Keratinocyte (primary cell): ENCODE data around the gene ONECUT1. TPM values are rescaled to one million over a fixed set of nuclear protein-coding genes. Genes with fewer than 3 reads are reported as not detected.

Experiments used
- DNase-seq: peaks from one replicate; pipeline ENCODE4 v3.0.0-alpha.2; 2011; ENCODE audit warnings: low read depth, missing footprints, low spot score
- FAIRE-seq: peaks from 2 replicates; lab custom pipeline; 2011; peaks lifted over from hg19 to GRCh38; lab: Jason Lieb, UNC
- H2AFZ ChIP-seq: 2 replicates; pipeline ENCODE4 v1.6.0; 2012; ENCODE audit warnings: low read length, control low read depth, inconsistent platforms; ENCODE audit not compliant: control insufficient read depth
- H3K27ac ChIP-seq: 2 replicates; pipeline ENCODE4 v1.5.1; 2011; ENCODE audit warnings: low read length; ENCODE audit not compliant: control insufficient read depth, insufficient read depth
- H3K27me3 ChIP-seq: 3 replicates; pipeline ENCODE4 v1.6.0; 2011; ENCODE audit warnings: low read length; ENCODE audit not compliant: control insufficient read depth, insufficient read depth; ENCODE audit errors: extremely low read depth
- H3K36me3 ChIP-seq, 2 experiments: 2 replicates in 1 of 2; 3 replicates in 1 of 2; pipeline ENCODE4 v1.5.1; 2011; ENCODE audit warnings: low read length in 2 of 2, mild to moderate bottlenecking in 1 of 2; ENCODE audit not compliant: control insufficient read depth in 2 of 2, insufficient read depth in 2 of 2; ENCODE audit errors: extremely low read depth in 1 of 2
- H3K4me1 ChIP-seq: 3 replicates; pipeline ENCODE4 v1.5.1; 2011; ENCODE audit warnings: low read length; ENCODE audit not compliant: control insufficient read depth, insufficient read depth; ENCODE audit errors: extremely low read depth
- H3K4me2 ChIP-seq: 3 replicates; pipeline ENCODE4 v1.6.0; 2011; ENCODE audit warnings: low read depth, low read length; ENCODE audit not compliant: control insufficient read depth, insufficient read depth; ENCODE audit errors: extremely low read depth
- H3K4me3 ChIP-seq, 3 experiments: fragments of 200-600 bp in 1 of 3; sonication (generic) in 1 of 3; 2 replicates in 2 of 3; 3 replicates in 1 of 3; pipeline ENCODE4 v1.5.1; 2011 to 2016; ENCODE audit warnings: low read length in 3 of 3, mild to moderate bottlenecking in 3 of 3, control low read depth in 2 of 3, inconsistent platforms in 1 of 3, low read depth in 1 of 3, mixed read lengths in 1 of 3, mixed run types in 1 of 3, moderate library complexity in 1 of 3; ENCODE audit not compliant: control insufficient read depth in 2 of 3, insufficient read depth in 2 of 3; ENCODE audit errors: extremely low read depth in 1 of 3
- H3K79me2 ChIP-seq: 2 replicates; pipeline ENCODE4 v1.6.0; 2012; ENCODE audit warnings: low read length; ENCODE audit not compliant: control insufficient read depth, insufficient read depth
- H3K9ac ChIP-seq: 3 replicates; pipeline ENCODE4 v1.6.0; 2011; ENCODE audit warnings: low read length; ENCODE audit not compliant: control insufficient read depth, insufficient read depth; ENCODE audit errors: extremely low read depth
- H3K9me1 ChIP-seq: 3 replicates; pipeline ENCODE4 v1.6.0; 2011; ENCODE audit warnings: low read length; ENCODE audit not compliant: control insufficient read depth, insufficient read depth; ENCODE audit errors: extremely low read depth
- H3K9me3 ChIP-seq: 2 replicates; pipeline ENCODE4 v1.5.1; 2012; ENCODE audit warnings: low read depth, low read length; ENCODE audit not compliant: control insufficient read depth
- H4K20me1 ChIP-seq: 3 replicates; pipeline ENCODE4 v1.6.0; 2011; ENCODE audit warnings: low read length; ENCODE audit not compliant: control insufficient read depth, insufficient read depth; ENCODE audit errors: extremely low read depth
- CTCF ChIP-seq, 3 experiments: IDR thresholded peaks in 1 of 3; conservative IDR thresholded peaks in 1 of 3; optimal IDR thresholded peaks in 1 of 3; 2 replicates in 2 of 3; 3 replicates in 1 of 3; pipeline versions ENCODE3 to v1.5.1; 2011; ENCODE audit warnings: low read length in 3 of 3, mild to moderate bottlenecking in 3 of 3, moderate library complexity in 2 of 3, control low read depth in 1 of 3, inconsistent platforms in 1 of 3; ENCODE audit not compliant: insufficient read depth in 2 of 3; ENCODE audit errors: extremely low read depth in 1 of 3
- EZH2 ChIP-seq: IDR thresholded peaks from one replicate; pipeline ENCODE4 v1.6.1; 2012; ENCODE audit warnings: inconsistent platforms, mild to moderate bottlenecking, low read length, moderate library complexity
- dilution Hi-C: fragments of 300-500 bp; cut with MboI; formaldehyde crosslinking; loops from one replicate; pipeline ENCODE4 v1.7.0; 2020; ENCODE audit warnings: low sequenced_read_pairs; ENCODE audit not compliant: extremely low pct_ligation_motif_present
- polyA plus RNA-seq, 5 experiments: library from polyadenylated mRNA; depleted of rRNA in 3 of 5; stranded (reverse) in 3 of 5; stranded (forward) in 1 of 5; unstranded in 1 of 5; fragments of >200 nt; gene quantifications; 1 replicate in 1 of 5; 2 replicates in 3 of 5; 3 replicates in 1 of 5; pipeline versions ENCODE4 v1.2.1 to v1.2.3, GENCODE V29; 2011 to 2012; ENCODE audit warnings: missing spikeins in 2 of 5, low read depth in 1 of 5, low replicate concordance in 1 of 5

The ONECUT1 gene
- polyA plus RNA-seq, 1 donor (not counting 4 experiments of a cell fraction or from before 2014, with no cell fraction given), result not detected

DNA sequence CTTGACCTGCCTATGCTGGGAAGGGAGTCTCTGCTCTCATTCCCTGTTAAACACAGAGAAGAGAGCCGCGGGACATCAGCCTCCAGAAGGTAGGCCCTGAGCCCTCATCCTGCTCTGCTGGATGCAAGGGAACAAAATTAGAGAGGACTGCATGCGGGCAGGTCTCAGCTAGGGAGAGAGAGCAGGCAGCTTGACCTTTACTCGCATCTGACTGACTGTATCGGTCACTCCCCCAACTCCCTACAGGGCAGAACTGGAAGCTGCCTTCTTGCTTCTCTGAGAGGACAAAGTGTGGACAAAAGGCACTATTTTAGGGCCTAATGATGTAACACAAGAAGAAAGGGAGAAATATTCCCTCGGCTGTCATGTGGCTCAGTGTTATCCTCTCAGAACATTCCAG lies 72.2 kb downstream of the ONECUT1 start:
- Histone ChIP-seq H3K9me1 (no peaks in the 10 kb centered on the region), H2AFZ (no peak overlapping the region), H3K4me2 (no peak overlapping the region), H3K9me3 (no peaks in the 10 kb centered on the region), H3K27ac (no peak overlapping the region), H3K4me1 (no peaks in the 10 kb centered on the region), H3K79me2 (no peaks in the 10 kb centered on the region), H4K20me1 (no peaks in the 10 kb centered on the region), H3K9ac (no peak overlapping the region), H3K27me3 (no peaks in the 10 kb centered on the region), H3K36me3 (no peaks in the 10 kb centered on the region), H3K4me3 (no peak overlapping the region)
- FAIRE-seq (no peak), DNase-seq (no peak)
- TF ChIP-seq CTCF (optimal IDR thresholded peaks at IDR 0.05 in 1 of 3, IDR thresholded peaks at IDR 0.05 in 1 of 3, conservative IDR thresholded peaks at IDR 0.05 in 1 of 3; ENCODE audit: extremely low read depth in 1 of 3, insufficient read depth in 2 of 3, low read length in 3 of 3) (no peak), EZH2 (no peak)
- dilution Hi-C loops, result no loop called here

DNA sequence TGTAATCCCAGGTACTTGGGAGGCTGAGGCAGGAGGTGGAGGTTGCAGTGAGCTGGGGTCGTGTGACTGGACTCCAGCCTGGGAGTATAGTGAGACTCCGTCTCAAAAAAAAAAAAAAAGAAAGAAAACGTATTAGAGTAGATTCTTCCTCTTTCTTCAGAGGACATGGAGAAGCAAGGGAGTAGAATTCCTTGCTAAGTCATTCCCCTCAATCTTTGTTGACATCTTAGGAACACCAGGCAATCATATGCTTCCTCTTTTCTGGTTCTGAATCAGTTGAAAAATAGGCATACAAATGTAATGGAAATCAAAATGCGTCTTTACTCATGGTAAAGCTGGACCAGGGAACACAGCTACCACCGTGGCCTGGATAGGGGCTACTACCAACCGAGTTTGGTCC lies 72.7 kb downstream of the ONECUT1 start:
- dilution Hi-C loops, result no loop called here
- H3K9me1 ChIP-seq, result no peaks in the 10 kb centered on the region
- FAIRE-seq, result no peak
- H3K4me2 ChIP-seq, result no peak overlapping the region
- no peaks in the 10 kb centered on the region for H3K36me3 ChIP-seq
- no peak overlapping the region for H3K27ac ChIP-seq
- no peak overlapping the region for H3K4me3 ChIP-seq
- no peak overlapping the region for H2AFZ ChIP-seq
- no peak overlapping the region for H3K9ac ChIP-seq
- no peaks in the 10 kb centered on the region for H3K9me3 ChIP-seq
- no peaks in the 10 kb centered on the region for H3K79me2 ChIP-seq
- no peak for TF ChIP-seq CTCF (optimal IDR thresholded peaks at IDR 0.05 in 1 of 3, IDR thresholded peaks at IDR 0.05 in 1 of 3, conservative IDR thresholded peaks at IDR 0.05 in 1 of 3; ENCODE audit: extremely low read depth in 1 of 3, insufficient read depth in 2 of 3, low read length in 3 of 3)
- H3K4me1 ChIP-seq, result no peaks in the 10 kb centered on the region
- no peak for DNase-seq
- H3K27me3 ChIP-seq, result no peaks in the 10 kb centered on the region
- H4K20me1 ChIP-seq, result no peaks in the 10 kb centered on the region
